GM06990 (cell line): ENCODE data around the gene NTN1.

Experiments used
- DNase-seq: peaks from one replicate; pipeline ENCODE4 v3.0.0-alpha.2; 2011; ENCODE audit not compliant: insufficient read length; ENCODE audit errors: extremely low read depth
- H3K27me3 ChIP-seq: replicated peaks from 2 replicates; pipeline ENCODE4 v1.6.0; 2011; ENCODE audit warnings: low read length; ENCODE audit not compliant: control insufficient read depth, insufficient read depth
- H3K36me3 ChIP-seq: 2 replicates; pipeline ENCODE4 v1.5.1; 2011; ENCODE audit warnings: low read length; ENCODE audit not compliant: control insufficient read depth, insufficient read depth
- H3K4me3 ChIP-seq: replicated peaks from 2 replicates; pipeline ENCODE4 v1.5.1; 2011; ENCODE audit warnings: low read depth, mild to moderate bottlenecking, control low read depth, low read length
- CTCF ChIP-seq: IDR thresholded peaks from 2 replicates; pipeline ENCODE4 v1.5.1; 2011; ENCODE audit warnings: low read length, control low read depth, mild to moderate bottlenecking, inconsistent platforms; ENCODE audit not compliant: insufficient read depth, poor library complexity, severe bottlenecking

Gene NTN1

GRCh38 chr17:9036336-9036735 is 15.0 kb downstream of the NTN1 start:
- H3K4me3 ChIP-seq = no peak overlapping the region
- no peak for TF ChIP-seq CTCF
- no peaks in the 10 kb centered on the region for H3K36me3 ChIP-seq
- no peak for DNase-seq
- H3K27me3 ChIP-seq = no peaks in the 10 kb centered on the region

- TF ChIP-seq CTCF = no peak
- H3K4me3 ChIP-seq = no peak overlapping the region
- no peaks in the 10 kb centered on the region for H3K27me3 ChIP-seq
- no peaks in the 10 kb centered on the region for H3K36me3 ChIP-seq
- no peak for DNase-seq
Measured at GRCh38 chr17:9037736-9038135, 16.4 kb downstream of the NTN1 start.

GRCh38 chr17:9038380-9038779 is 17.1 kb downstream of the NTN1 start:
- H3K27me3 ChIP-seq = no peaks in the 10 kb centered on the region
- no peaks in the 10 kb centered on the region for H3K36me3 ChIP-seq
- TF ChIP-seq CTCF = no peak
- no peak for DNase-seq
- H3K4me3 ChIP-seq = no peak overlapping the region

GRCh38 chr17:9044772-9045463 is 23.6 kb downstream of the NTN1 start:
- Histone ChIP-seq H3K4me3 (no peak overlapping the region), H3K27me3 (no peaks in the 10 kb centered on the region), H3K36me3 (no peaks in the 10 kb centered on the region)
- TF ChIP-seq CTCF = no peak
- DNase-seq = no peak

- no peaks in the 10 kb centered on the region for H3K36me3 ChIP-seq
- TF ChIP-seq CTCF = no peak
- H3K4me3 ChIP-seq = no peak overlapping the region
- no peaks in the 10 kb centered on the region for H3K27me3 ChIP-seq
- DNase-seq = no peak
Measured at GRCh38 chr17:9050801-9051401, 29.6 kb downstream of the NTN1 start.
